ENCODE measurements around the gene RAD9B.
"Not testable (repeated sequence)": the region's sequence is repeated elsewhere in the genome, so short reads cannot be mapped to it uniquely, and the experiment has no call there.

The RAD9B gene

GRCh38 chr12:110528277-110528839, 26.2 kb downstream of the RAD9B start:
- DNase-seq: no peak

GRCh38 chr12:110530511-110530910, 28.4 kb downstream of the RAD9B start:
- DNase-seq: no peak

DNA sequence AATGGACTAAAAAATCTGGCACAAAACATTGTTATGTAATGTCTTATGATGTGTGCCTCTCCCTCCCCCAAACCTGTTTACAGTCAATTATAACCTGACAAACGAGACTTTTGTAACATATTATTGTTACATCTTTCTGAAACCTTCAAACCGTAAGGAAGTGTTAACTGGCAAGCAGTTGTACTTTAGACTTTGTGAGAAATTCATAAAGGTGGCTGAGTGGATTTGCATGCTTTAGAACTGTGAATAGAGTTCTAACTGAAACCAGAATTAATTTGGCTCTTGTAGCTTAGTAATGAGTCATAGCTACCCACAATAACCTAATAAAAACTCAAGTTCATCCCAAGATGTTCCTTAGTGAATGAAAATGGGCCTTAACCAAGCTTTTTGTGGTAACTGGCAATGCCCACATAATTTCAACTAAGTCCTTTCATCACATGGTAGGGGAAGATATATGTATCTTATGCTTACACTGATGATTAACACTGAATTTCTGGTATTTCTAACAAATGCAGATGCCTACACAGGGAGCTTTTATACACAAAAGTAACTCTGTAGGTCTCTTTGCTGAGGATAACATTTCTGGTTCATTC, 29.7 kb downstream of the RAD9B start:
- no peak for DNase-seq

- no peak for DNase-seq
These were observed 30.5 kb downstream of the RAD9B start for GRCh38 chr12:110532644-110533043.

DNA sequence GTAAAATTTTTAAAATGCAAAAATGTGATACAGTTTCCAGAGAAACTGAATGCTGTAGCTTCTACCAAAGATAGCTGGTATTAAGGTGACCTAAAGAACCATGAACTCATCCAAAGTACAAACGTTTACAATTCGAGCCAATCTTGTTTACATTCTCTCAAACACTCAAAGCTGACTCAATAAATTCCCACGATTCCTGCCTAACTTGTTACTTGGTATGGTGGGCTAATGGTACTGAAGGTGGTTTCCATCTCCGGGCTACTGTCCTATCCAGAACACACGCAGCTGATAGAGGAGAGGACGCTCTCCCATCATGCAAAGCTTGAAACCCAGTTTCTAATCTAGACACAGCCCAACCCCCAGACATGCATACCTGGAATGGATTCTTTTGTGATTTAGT, 31.5 kb downstream of the RAD9B start:
- DNase-seq: no peak

GRCh38 chr12:110534811-110535210, 32.7 kb downstream of the RAD9B start:
- DNase-seq: no peak

DNA sequence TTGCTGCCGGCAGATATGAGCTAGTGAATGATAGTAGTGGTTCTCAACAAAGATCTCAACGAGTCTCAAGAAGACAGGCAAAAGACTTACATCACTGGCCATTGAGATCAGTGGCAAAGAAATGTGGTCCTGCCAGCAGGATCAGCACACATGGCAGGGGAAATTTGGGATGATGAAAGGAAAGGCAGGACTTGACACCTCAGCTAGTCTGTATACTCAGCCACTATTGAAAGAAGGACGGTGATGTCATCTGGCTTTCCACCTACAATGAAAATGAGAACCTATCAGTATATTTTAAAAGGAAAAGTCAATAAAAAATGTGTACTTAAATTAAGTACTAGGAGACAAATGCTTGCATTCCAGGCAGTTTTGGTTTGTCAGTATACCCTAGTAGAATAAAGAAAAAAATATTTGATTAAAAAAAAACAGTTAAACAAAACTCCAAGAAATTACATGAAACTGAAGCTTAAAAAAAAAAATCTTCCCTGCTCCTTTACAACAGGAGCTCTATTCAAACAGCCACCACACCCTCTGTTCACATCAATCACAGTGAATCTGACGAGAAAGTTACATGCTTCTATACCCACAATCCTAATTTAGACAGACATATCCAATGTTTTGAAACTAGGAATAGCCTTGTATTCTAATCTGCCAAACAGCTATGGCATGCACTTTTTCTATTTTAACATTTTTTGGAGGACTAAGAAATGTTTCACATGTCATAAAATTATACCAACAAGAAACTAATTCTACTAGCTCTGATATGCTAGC, 34.9 kb downstream of the RAD9B start:
- no peak for DNase-seq

- no peak for DNase-seq
These were observed 35.7 kb downstream of the RAD9B start for GRCh38 chr12:110537605-110538409.

- DNase-seq: no peak
These were observed 36.9 kb downstream of the RAD9B start for GRCh38 chr12:110538869-110539622.

DNA sequence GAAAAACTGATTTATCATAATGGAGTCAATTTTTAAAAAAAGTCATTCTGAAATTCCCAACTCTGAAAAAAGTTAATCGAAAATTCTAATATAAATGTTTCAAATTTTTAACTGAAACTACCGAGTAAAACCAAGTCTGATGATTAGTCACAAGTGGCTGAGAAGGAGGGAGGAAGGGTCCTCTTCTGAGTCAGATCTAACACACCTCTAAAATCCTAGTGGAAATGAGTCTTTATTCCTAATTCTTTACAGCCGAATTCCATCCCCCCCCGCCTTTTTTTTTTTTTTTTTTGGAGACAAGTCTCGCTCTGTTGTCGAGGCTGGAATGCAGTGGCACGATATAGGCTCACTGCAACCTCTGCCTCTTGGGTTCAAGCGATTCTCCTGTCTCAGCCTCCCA, 37.9 kb downstream of the RAD9B start:
- no peak for DNase-seq

DNA sequence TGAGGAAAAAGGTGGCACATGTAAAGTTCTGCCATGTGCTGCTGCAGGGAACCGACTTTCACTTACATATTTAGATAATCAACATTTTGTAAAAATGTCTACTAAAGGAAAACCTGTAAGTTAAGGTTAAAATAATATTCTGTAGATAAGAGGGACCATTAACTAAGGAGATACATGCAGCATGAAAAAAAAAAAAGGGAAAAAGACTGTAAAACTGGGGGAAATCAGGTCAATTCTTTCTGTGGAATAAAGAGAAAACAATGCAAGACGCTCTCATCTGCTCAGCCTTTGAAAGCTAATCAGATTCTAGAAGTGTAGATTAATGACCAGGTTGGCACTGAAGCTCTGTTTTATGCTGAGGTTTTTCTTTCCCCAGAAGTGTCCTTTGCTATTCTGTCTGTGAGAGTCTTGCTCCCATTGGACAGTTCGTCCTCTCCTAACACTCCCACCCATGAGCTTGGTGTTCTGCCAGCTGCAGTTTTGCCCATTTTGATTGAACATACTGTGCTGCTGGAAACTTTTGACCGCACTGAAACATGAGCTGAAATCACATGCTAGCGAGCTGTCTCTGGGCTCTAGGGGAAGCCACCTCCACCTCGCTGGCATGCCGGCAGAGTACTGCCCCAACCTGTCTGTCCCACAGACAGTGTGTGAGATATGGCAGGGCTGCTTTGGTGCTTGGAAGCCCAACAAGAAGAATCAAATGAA, 41.3 kb downstream of the RAD9B start:
- DNase-seq: no peak

GRCh38 chr12:110543965-110544364, 41.8 kb downstream of the RAD9B start:
- no peak for DNase-seq

DNA sequence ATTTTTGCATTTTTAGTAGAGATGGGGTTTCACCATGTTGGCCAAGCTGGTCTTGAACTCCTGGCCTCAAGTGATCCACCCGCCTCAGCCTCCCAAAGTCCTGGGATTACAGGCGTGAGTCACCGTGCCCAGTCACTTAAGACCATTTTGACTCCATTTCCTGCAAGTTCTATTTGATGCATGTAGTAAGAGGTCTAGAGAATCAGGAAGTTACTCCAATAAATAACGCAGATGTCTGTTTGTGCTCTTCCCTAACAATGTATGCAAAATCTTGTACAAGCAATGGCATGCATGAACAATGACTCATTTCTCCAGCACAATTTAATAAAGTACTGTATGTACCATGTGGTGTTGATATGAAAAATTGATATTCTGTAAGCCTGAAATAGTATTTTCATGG, 43.1 kb downstream of the RAD9B start:
- DNase-seq: not testable (repeated sequence)

DNA sequence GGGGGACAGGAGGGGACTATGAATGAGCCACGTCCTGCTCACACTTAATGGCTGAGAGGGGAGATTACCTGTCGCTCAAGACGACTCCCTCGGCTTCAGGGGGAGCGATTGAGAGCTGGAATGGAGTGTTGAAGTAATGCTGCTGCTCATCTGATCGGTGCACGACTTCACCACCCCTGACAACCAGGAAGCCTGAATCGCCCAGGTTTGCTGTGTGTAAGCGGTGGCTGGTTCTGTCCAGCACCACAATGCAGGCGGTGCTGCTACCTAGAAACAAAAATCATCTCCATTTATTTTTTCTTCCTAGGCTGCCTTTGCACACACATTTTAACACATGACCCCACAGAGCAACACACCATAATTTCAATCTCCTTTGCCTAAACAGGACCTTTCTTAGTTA, 43.7 kb downstream of the RAD9B start:
- no peak for DNase-seq

DNA sequence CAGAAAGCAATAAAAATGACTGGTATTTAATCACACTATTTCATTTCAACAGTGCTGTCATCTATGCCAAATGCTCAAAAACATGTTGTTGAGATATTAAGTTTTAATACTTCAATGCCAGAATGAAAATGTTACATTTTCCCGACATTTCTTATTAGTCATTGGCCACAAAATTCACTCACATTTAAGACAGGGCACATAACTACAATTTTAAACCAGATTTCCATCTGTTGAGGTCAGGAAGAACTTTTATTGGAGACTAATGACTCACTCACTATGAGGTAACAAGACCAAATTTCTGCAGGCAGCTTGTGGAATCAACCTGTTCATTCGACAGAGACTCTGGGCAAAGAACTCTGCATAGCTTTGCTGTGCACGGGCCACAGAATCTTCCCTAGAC, 44.2 kb downstream of the RAD9B start:
- no peak for DNase-seq

GRCh38 chr12:110547090-110547489, 45.0 kb downstream of the RAD9B start:
- DNase-seq: no peak

GRCh38 chr12:110548678-110549077, 46.5 kb downstream of the RAD9B start:
- DNase-seq: no peak

DNA sequence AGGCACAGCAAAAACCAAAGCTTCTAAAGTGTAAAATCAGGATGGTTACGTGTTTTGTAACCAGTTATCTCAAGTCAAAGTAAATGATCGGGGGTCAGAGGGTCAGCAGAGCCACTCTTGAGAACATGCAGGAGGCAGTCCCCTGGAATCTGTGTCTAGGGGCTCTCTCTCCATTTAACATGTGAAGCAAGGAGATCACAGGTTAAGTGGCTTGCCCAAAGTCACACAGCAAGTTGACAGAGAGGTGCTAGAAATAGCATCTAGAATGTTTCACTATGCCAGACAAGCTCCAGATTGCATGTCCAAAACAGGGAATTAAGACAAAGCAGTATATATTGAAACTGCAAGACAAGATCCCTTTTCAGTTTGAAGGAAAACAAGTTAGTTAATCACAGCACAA, 47.6 kb downstream of the RAD9B start:
- no peak for DNase-seq

DNA sequence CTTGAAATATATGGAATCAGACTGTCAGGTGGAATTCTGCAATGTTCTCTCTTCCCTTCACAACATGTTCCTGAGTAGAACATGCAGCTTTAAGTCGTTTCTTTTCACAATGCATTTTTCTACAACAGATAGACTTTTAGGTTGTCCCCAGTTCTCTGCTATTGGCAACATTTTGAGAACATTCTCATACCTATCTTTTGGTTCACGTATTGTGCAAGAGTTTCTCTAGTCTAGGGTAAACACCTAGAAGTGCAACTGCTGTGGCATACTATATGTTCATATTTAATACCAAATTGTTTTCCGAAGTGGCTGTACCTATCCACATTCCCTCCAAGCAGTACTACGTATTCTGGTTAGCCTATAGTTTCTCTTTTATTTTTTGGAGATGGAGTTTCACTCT, 48.9 kb downstream of the RAD9B start:
- DNase-seq: no peak

Data from effector CD8-positive, alpha-beta T cell (primary cell).